ENCODE measurements around the gene CDKN2AIPNL.

GRCh38 chr5:134432174-134432573 lies 20.5 kb upstream of the CDKN2AIPNL start:
- TF ChIP-seq CTCF (conservative IDR thresholded peaks at IDR 0.05; ENCODE audit: low read depth, low read length) (no peak), EZH2 (IDR thresholded peaks at IDR 0.05; ENCODE audit: borderline replicate concordance, low read depth, low read length, poor library complexity, severe bottlenecking) (no peak)

Data from A673 (cell line).